NCI-H2029 treated with DMSO at 0.1 percent for 48 hours (cell line): Measurements from ENCODE around the gene DCAF10.
"Not testable (repeated sequence)": the region's sequence is repeated elsewhere in the genome, so short reads cannot be mapped to it uniquely, and the experiment has no call there.

ENCODE experiments used
- DNase-seq: peaks from one replicate; lab custom pipeline; 2025; lab: John Stamatoyannopoulos, UW

Gene DCAF10

DNA sequence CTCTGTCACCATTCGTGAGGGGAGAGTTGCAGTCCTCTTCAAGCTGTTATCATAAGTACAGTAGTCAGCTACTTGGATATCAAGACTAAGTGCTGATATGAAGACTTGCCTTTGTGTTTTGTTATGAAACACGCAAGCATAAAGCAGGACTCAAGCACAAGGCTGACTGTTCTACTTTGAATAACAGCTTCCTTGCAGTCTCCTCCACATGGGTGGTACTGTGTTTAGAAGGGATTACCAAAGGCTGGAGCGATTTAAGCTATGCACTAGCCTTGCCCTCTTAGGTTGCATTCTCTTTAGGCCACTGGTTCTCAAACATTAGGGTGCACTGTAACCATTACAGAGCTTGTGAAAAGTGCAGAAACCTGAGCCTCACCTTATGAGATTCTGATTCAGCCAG lies 61.9 kb downstream of the DCAF10 start:
- no peak for DNase-seq

DNA sequence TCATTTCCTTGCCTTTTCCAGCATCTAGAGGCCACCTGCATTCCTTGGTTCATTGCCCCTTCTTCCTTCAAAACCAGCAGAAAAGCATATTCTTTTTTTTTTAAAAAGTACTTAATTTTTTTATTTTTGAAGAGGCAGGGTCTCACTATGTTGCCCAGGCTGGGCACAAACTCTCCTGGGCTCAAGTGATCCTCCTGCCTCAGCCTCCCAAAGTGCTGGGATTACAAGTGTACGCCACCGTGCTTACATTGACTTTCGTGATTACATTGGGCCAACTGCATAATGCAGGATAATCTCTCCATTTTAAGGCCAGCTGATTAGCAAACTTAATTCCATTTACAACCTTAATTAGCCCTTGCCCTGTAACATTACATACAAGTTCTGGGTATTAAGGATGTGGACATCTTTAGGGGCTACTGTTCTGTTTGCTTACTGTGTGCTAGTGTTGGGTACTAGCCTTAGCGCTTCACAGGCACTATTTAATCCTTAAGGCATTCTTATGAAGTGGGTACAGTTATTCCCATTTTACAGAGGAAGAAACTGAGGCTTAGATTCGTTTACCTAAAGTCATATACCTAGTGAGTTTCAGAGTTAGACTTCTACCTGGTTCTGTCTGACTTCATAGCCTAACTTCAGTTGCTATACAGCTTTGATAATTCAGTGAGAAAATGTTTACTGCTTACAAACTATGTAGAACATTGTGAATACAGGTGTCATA lies 69.6 kb downstream of the DCAF10 start:
- no peak for DNase-seq

DNA sequence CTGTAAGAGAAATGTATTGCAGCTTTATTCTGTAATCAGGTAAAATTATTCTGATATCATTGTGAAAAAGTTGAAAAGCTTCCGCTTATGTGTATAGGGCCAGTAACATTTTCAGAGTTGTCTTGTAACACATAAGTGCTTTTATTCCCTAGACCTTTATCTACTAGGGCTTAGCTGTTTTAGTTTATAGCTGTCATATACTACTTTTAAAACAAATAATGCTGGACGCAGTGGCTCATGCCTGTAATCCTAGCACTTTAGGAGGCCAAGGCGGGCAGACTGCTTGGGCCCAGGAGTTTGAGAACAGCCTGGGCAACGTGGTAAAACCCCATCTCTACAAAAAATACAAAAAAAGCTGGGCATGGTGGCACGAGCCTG lies 70.2 kb downstream of the DCAF10 start:
- DNase-seq, result no peak

DNA sequence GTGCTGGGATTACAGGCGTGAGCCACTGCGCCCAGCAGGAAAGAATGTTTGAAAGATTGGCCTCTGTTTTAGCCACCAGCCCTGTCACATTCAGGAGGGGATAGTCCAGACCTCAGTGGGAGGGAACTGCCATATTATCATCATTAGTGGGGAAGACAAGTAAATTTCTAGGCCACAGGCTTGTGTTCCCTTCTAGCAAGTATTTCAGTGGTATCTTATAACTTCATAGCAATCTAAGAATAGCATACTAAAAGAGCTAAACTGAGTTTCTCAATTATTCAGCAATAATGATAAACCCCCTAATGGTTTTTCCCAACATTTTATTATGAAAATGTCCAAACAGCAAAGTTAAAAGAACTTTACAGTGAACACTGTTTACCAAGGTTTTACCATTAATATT lies 73.4 kb downstream of the DCAF10 start:
- no peak for DNase-seq

DNA sequence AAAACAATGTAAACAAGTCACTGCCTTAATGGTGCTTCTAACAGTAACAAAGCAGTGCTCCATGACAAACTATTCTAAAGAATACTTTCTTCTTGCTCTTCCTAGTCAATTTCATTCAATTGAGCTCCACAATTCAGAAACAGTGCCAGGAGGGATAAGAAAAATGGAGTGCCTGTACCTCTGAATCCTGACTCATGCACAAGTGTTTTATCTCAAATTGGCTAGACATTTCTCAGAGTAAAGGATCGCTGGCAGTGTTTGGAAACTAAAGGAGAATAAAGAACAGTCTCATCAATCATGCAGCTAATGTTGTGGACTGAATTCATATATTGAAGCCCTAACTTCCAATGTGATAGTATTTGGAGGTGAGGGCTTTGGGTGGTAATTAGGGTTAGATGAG lies 75.8 kb downstream of the DCAF10 start:
- DNase-seq, result no peak

DNA sequence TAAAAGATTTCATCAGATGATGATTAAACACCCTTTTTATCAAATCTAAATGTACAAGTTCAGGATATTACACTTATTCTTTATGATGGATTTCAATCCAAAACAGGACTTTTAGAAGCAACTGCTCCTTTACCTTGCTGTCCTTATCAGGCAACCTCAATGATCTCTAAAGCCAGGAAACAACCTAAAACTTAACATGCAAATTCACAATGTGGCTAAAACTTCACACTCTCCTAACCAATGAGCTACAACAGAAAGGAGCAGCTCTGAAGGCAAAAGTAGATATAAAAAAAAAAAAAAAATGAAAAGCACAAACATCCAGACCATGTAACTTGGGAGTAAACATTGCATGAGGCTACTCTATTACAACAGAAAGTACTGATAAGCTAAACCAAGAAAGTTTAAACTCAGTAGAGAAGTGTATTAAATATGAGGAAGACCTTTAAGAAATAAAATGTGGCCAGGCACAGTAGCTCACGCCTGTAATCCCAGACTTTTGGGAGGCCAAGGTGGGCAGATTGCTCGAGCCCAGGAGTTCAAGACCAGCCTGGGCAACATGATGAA lies 80.4 kb downstream of the DCAF10 start:
- no peak for DNase-seq

DNA sequence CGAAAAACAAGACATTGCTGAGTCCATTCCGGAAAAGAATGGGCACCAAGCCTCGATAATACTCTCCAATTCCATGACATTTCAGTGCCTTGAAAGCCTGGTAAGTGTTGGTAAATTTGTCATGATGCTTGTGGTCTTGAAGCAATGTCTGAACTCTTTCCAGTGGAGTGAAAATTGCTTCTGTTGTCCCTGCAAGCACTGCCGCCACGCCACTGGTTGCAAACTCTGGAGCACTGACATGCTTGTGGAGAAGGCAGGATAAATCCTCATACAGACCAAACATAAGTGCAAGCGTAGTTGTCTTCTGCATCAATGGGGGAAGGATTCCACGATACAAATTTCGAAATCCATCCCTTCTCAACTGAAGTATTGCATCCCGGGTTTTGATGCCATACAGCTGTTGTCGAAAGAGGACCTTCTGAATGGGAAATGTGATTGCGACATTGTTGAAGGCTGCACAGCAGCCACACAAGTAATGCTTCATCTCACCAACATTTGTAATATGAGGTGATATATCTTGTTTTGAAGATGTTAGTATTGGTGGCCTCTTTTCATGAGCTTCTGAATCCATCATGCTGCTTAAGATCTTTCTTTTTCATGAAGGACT lies 87.5 kb downstream of the DCAF10 start:
- DNase-seq, result not testable (repeated sequence)

DNA sequence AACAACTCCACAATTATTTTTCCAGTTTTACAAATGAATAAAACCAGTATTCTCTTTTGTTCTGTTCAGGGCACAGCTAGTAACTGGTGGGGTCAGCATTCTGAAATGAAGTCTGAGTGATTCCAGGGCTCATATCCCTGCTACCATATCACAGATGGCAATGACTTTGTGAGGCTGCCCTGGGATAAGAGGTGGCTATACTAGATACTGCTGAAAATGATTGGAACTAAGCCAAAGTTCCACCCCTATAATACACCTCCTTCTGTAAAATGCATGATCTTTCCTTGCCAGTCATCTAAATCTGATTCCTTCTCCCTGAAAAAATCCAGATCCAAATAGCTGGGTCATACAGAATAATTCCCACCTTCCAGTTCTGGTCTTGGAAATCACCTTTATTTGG lies 88.9 kb downstream of the DCAF10 start:
- DNase-seq, result no peak

DNA sequence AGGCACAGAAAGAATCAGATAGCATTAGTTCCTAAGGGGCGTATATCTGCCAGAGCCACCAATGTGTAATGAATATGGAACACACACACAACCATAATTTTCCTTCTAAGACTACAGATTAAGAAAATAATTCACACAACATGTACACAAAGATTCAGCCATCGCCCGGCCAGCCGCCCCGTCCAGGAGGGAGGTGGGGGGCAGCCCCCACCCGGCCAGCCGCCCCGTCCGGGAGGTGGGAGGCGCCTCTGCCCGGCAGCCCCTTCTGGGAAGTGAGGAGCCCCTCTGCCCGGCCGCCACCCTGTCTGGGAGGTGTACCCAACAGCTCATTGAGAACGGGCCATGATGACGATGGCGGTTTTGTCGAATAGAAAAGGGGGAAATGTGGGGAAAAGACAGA lies 90.4 kb downstream of the DCAF10 start:
- DNase-seq, result not testable (repeated sequence)

DNA sequence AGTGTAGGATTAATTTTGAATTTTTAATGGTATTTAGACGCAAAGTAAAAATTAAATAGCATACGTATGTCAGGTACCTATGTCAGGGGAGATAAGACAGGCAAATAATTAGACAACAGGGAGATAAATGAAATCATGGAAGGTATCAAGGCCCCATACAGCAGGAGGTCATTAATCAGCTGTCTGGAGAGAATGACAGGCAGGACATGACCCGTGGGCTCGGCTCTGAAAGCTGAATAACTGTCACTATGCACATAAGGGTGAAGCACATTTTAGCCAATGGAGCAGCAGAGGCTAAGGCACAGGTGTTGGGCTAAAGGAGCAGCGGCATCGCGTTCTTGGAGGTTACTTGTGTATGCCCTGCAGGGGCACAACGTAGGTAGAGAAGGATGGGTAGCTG lies 91.5 kb downstream of the DCAF10 start:
- no peak for DNase-seq

DNA sequence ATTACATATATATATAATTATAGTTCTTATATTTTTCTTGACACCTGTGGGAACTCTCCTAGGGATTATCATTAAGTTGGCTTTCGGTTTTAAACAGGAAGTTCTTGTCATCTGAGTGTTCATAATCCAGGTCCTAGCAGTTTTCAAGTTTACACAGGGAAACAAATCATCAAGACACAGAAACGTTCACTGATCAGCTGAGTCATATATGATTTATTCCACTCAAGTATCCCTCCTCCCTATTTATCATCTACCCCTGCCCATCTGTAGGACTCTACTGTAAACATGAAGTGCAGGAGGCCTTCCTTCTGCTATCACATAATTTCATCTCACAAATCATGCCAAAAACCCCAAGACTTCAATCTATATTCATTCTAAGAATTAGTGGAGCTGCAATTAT lies 97.1 kb downstream of the DCAF10 start:
- no peak for DNase-seq

DNA sequence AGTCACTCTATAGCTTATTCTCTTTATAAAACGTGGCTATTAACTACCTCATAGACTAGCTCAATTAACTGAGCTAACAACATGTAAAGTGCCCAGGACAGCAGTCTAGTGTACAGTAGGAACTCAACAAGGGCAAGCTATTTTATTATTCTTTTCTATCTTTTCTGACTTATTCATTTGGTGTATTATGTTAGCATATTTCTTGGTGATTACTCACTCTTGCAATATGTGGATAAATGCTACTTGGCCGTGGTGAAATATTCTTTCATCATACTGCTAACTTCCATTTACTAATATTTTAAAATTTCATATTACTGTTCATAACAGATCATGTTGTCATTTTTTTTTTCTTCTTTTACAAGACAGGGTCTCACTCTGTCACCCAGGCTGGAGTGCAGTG lies 98.4 kb downstream of the DCAF10 start:
- no peak for DNase-seq

DNA sequence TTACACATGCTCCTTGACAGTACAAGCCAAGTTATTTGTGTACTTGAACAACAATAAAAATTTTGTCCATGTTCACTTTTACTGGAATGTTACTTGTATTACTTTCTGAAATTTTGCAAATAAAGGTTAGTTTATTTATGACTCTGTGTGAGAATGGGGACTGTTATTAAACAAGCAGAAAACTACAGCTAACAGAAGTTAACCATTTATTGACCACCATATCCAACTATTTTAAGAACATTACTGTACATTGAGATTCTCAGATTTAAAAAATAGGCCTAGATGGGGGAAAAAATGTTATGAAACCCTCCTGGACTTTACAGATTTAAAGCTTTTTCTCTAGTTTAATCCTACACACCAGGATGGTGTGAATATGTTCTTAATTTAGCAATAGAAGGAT lies 101.5 kb downstream of the DCAF10 start:
- no peak for DNase-seq

DNA sequence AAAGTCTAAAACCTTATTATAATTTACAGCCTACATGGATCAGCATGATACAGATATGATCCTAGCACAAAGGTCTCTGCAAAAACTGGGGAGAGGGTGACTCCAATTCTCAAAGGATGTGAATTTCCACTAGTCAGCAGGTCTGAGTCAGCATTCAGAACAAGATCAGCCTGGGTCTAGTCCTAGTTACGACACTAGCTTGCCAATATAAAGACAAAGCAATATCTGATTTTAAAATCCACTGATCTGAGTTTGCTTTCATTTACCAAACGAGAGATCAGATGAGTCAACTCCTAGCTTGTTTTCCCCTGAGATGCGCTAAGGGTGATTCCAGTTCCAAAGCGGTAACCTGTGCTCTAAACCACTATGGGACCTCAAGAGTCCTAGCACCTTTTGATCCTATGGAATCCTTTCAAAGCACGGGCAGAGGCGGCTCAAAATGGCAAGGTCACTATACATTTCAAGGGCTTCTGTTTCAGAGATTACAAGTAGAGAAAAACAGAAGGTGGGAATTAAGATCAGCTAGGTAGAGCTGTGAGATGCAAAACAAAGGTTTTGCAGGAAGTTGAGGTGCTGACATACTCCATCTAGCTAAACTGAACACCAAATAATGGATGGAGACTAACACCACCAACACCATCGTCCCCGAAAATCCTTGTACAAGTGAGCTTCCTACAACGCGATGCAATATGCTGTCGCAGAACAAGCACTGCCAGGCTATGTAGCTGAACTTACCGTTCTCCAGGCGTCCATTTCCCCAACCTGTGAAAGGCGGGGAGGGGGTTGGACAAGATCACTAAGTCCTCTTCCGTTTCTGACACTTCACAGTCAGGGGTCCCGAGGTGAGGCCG lies 102.4 kb downstream of the DCAF10 start:
- no peak for DNase-seq

DNA sequence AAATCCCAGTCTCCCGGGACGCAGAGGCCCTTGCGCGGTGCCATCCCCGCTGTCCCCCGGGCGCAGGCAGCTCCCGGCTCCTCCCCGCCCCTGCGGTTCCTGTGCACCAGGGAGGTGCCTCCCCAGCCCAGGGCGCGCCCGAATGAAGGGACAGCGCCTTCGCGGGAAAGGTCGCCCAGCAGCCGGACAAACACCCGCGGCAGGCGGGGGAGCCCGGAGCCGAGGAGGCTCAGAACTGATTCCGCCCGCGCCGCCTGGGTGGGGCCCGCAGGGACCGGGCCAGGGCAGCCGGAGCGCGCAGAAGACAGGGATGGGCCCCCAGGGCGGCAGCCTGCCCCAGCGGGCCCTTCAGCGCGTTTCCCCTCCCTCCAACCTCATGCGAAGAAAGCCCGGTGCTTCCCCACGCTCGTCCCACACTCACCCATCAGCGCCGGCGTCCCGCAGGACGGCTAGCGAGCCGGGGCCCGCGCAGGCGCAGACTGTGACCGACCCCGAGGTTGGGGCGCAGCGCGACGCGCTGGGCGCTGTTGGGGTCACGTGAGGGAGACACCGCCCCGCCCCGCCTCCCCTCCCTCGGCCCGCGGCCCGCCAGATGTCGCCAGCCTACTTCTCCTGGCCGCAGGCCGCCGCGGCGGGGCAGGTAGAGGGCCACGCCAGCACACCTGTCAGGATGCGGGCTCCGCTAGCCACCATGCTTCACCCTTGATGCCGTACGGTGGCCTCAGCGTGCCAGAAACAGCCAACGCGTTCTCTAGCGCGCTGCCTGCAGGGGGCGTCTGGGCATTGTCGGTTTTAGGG lies 103.2 kb downstream of the DCAF10 start, which contains the start of gene SLC25A51:
Gene SLC25A51 (minus strand): TSS at position 481 of the 798 bp plus-strand sequence. CDS start 15,577 bp downstream, outside the sequence.
- peak; percentile 76 for DNase-seq

DNA sequence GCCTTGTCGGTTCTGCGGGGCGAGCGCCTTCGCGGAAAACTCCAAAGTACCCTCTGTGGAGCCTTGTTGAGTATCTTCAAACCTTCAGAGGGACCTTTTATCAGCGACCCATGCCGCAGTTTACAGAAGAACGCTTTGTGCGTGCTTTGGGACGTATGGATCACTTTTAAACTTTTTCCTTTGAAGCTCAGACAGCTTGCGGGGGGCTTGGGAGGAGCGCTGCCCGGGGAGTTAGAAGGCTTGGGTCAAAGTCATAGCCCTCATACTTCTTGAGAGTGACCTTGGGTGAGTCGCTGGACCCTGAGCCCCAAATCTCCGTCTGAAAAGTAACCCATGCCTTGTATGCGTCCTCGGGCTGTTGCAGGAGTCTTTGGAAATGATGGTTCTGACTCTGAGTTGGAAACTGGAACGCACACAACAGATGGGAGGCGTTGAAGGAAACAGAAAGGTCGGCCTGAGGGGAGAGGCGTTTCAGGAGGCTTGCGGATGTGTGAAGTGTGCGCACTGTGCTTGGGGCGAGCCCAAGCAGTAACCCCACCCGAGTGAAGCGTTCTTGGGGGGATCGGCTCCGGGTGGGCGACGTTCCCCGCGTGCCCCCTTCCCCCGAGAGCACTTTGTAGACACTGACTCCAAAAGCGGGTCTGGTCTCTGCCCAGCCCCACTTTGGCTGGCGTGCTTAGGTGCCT lies 104.0 kb downstream of the DCAF10 start:
- no peak for DNase-seq

DNA sequence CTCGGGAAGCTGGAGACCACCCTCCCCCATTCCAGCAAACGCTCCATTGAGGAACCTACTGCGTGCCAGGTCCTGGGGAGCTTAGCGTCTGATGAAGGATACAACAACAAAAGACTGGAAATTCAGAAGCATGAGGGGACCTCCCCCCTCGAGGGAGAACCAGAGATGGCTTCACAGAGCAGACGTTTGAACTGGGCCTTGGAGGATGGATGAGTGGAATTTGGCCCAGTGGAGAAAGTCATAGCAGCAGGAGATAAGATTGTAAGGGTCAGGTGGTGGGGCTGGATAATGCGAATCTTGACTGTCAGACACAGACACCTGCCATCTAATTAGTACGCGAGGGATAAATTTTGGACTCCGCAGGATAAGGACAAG lies 104.5 kb downstream of the DCAF10 start:
- DNase-seq, result no peak

DNA sequence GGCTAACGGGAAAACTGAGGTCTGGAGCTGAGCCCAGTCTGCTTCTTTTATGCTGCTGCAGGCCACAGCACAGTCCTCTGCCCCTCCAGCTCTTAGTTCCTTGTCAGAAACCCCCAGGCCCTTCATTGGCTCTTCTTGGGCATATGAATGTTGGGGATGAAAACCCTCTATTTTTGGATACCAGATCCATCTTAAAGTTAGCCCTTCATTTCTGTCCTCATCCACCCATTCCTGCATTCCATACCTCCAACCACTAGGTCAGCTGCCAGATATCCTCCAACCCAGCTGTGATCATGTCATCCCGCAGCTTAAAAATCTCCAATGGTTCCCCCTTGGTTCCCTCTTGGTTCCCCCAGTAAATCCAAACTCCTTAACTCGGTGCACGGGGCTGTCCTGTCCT lies 105.2 kb downstream of the DCAF10 start:
- DNase-seq, result no peak

DNA sequence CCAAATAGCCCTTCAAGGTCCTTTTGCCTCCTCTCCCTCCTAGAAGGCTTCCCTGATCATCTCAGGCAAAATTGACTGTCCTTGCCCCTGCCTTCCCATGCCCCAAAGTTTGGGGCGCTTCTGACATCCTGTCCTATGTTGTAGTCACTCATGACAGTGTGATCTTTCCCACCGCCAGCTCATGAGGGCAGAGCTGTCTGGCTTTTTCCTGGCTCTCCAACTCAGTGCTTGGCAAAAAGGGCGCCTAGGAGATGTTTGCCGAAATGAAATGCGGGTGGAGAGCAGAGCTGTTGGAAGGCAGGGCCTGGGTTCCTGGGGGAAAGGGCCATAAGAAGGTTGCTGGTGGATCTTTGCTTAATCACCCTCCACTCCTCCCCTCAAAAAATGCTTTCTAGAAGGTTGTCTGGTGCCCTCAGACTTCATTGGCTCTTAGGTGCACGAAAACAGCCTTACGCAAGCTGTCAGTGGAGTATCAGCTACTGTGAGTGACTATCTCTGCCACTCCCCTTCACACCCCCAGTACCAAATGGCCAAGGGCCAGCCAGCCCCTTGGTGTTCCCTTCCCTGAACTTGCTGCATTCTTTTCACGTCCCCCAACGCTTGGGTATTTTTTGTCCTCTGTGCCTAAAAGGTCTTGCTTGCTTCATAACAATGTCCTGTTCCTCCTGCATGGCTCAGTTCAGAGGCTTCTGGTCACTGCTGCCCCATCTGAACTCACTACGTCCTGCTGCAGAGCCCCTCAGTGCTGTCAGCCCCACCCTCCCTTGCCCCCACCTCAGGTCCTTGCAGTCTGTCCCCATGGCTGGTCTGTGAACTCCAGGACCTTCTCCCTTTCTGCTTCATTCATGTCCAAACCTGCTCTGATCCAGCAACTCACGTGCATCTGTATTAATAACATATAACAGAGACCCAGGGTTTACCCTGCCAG lies 106.0 kb downstream of the DCAF10 start:
- DNase-seq, result no peak

DNA sequence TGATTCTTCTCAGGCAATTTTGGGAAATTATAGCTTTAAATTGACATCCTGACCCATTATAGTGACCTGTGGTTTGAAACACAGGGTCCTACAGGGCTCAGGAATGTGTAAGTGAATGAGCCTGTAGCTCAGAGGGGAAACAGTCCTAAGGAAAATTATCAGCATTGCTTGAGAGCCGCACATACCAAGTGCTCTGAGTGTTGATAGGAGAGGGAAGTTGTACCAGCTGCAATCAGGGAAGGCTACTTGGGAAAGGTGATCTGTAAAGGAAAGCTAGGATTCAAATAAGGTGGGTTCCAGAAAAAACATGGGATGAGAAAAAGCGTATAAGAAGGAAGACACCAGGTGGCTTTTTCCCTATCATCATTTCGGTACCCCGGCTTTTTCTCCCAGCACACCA lies 107.7 kb downstream of the DCAF10 start:
- no peak for DNase-seq
